Tibial artery (tissue), 4 donors: ENCODE measurements around the gene RASA3.
"Not testable (repeated sequence)": the region's sequence is repeated elsewhere in the genome, so short reads cannot be mapped to it uniquely, and the experiment has no call there.

Source experiments
- DNase-seq, 2 donors: peaks; one replicate each; pipeline ENCODE4 v3.0.0-alpha.2; 2019
- H3K27ac ChIP-seq, 2 donors: fragments of 200-600 bp; sonication (generic) in 1 of 2; 1 replicate in 1 of 2; 2 replicates in 1 of 2; pipeline ENCODE4 v1.5.1; 2018 to 2019; ENCODE audit warnings: mild to moderate bottlenecking in 1 of 2
- H3K27me3 ChIP-seq, 2 donors: fragments of 200-600 bp; sonication (generic) in 1 of 2; one replicate each; pipeline versions ENCODE4 v1.5.1 to v1.6.0; 2016 to 2019
- H3K36me3 ChIP-seq, 3 donors: fragments of 200-600 bp; sonication (generic) in 2 of 3; one replicate each; pipeline ENCODE4 v1.5.1; 2016 to 2019; ENCODE audit warnings: mild to moderate bottlenecking in 2 of 3
- H3K4me1 ChIP-seq, 4 donors: fragments of 200-600 bp; sonication (generic) in 2 of 4; 1 replicate in 3 of 4; 2 replicates in 1 of 4; pipeline ENCODE4 v1.5.1; 2016 to 2019
- H3K4me3 ChIP-seq, 2 donors: fragments of 200-600 bp; sonication (generic) in 1 of 2; 1 replicate in 1 of 2; 2 replicates in 1 of 2; pipeline ENCODE4 v1.5.1; 2018 to 2019; ENCODE audit warnings: mild to moderate bottlenecking in 2 of 2
- H3K9me3 ChIP-seq, 3 donors: fragments of 200-600 bp; sonication (generic) in 1 of 3; one replicate each; pipeline ENCODE4 v1.5.1; 2016 to 2019
- intact Hi-C: fragments of 100-400 bp; cut with DNase I; formaldehyde crosslinking; loops from one replicate; pipeline ENCODE4 v1.15.0; 2023; ENCODE audit warnings: low total_unique reads
- TF ChIP-seq, protein P1 (sequence below), 2 experiments: fragments of 200-600 bp in 1 of 2; fragments of 450-650 bp in 1 of 2; IDR thresholded peaks; one replicate each; pipeline ENCODE4 v1.5.1; 2017 to 2019; ENCODE audit warnings: antibody characterized with exemption in 2 of 2, mild to moderate bottlenecking in 1 of 2, moderate library complexity in 1 of 2

Gene RASA3

DNA sequence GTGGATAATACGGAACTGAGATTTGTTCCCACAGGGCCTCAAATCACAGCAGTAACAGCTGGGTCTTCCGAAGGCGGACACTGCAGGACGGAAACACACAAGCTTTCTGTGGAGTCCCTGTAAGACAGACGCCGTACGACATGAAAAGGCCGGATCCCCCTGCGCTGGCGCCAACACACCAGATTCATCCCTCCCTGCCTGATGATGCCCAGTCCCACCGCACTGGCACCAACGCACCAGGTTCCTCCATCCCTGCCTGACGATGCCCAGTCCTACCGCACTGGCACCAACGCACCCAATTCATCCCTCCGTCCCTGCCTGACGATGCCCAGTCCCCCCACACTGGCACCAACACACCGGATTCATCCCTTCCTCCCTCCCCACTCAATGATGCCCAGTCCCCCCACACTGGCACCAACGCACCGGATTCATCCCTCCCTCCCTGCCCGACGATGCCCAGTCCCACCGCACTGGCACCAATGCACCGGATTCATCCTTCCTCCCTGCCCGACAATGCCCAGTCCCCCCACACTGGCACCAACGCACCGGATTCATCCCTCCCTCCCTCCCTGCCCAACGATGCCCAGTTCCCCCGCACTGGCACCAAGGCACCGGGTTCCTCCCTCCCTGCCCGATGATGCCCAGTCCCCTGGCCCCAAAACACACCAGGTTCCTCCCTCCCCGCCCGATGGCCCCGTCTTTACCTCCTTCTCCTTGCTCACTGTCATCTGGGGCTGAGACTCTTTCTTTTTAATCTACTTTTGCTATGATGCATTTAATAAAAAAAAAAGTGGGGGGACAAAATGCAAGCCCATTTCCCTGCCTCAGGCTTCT lies 55.1 kb downstream of the RASA3 start:
- peaks cover 0 to 18% (median 8%) of the 10 kb centered on the region in 3 donors for H3K36me3 ChIP-seq
- H3K27me3 ChIP-seq: no peaks in the 10 kb centered on the region
- H3K9me3 ChIP-seq: no peaks in the 10 kb centered on the region
- intact Hi-C loops: no loop called here
- no peak overlapping the region for H3K4me3 ChIP-seq
- TF ChIP-seq, protein P1, sequence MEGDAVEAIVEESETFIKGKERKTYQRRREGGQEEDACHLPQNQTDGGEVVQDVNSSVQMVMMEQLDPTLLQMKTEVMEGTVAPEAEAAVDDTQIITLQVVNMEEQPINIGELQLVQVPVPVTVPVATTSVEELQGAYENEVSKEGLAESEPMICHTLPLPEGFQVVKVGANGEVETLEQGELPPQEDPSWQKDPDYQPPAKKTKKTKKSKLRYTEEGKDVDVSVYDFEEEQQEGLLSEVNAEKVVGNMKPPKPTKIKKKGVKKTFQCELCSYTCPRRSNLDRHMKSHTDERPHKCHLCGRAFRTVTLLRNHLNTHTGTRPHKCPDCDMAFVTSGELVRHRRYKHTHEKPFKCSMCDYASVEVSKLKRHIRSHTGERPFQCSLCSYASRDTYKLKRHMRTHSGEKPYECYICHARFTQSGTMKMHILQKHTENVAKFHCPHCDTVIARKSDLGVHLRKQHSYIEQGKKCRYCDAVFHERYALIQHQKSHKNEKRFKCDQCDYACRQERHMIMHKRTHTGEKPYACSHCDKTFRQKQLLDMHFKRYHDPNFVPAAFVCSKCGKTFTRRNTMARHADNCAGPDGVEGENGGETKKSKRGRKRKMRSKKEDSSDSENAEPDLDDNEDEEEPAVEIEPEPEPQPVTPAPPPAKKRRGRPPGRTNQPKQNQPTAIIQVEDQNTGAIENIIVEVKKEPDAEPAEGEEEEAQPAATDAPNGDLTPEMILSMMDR (IDR thresholded peaks at IDR 0.05): no peak
- H3K4me1 ChIP-seq: peaks cover 0 to 11% (median 6%) of the 10 kb centered on the region in 4 donors
- peak in 1 of 2 donors; percentile 51 for DNase-seq
- H3K27ac ChIP-seq: no peak overlapping the region

DNA sequence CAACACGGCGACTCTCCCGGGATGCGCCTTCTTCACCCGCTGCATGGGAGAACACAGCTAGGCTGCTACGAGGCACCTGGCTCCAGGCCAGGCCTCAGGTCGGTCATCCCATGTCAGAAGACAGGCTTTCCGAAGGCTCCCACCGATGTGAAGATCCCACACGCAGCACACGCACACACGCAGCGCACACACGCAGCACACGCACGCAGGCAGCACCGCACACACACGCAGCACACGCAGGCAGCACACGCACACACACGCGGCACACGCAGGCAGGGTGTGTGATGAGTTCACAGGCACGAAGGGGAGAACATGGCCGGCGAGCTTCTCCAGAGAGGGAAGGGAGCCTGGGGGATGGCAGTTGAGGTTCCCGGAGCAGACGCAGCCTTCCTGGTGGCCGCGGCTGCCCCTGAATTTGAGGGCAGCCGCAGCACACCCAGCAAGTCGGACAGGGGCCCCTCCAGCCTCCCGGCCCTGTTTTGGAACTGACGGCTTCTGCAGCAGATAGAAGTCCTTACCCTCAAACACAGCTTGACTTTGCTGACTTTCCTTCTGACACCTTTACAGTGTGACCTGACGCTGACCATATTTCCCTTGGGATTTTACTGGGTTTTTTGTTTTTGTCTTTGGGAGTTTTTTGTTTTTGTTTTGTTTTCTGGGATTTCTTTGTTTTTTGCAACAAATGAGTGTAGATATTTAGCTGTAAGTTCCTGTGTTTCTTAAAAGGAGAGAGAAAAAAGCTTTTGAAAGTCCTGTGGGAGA lies 55.9 kb downstream of the RASA3 start:
- Histone ChIP-seq H3K9me3 (no peaks in the 10 kb centered on the region), H3K4me3 (no peak overlapping the region), H3K4me1 (peaks cover 0 to 11% (median 6%) of the 10 kb centered on the region in 4 donors), H3K27ac (no peak overlapping the region), H3K27me3 (no peaks in the 10 kb centered on the region), H3K36me3 (peaks cover 0 to 18% (median 9%) of the 10 kb centered on the region in 3 donors)
- TF ChIP-seq, protein P1 (IDR thresholded peaks at IDR 0.05): no peak
- intact Hi-C loops: no loop called here
- peak in 1 of 2 donors; percentile 62 for DNase-seq

DNA sequence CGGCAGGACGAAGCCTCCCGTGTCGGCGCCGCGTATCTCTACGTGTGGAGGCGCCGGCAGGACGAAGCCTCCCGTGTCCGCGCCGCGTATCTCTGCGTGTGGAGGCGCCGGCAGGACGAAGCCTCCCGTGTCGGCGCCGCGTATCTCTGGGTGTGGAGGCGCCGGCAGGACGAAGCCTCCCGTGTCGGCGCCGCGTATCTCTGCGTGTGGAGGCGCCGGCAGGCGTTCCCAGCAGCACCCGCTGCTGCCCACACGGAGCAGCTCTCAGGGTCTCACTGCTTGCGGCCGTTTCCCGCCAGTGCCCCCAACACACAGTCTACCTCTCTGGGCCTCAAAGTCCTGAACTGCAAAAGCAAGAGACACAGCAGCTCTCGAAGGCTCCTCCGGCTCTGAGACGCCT lies 56.6 kb downstream of the RASA3 start:
- H3K27me3 ChIP-seq, intact Hi-C loops, H3K4me3 ChIP-seq, H3K9me3 ChIP-seq, H3K27ac ChIP-seq: not testable (repeated sequence)
- Histone ChIP-seq H3K4me1 (peaks cover 0 to 11% (median 6%) of the 10 kb centered on the region in 4 donors), H3K36me3 (peaks cover 0 to 18% (median 16%) of the 10 kb centered on the region in 3 donors)
- DNase-seq: peak in 1 of 2 donors; percentile 40

DNA sequence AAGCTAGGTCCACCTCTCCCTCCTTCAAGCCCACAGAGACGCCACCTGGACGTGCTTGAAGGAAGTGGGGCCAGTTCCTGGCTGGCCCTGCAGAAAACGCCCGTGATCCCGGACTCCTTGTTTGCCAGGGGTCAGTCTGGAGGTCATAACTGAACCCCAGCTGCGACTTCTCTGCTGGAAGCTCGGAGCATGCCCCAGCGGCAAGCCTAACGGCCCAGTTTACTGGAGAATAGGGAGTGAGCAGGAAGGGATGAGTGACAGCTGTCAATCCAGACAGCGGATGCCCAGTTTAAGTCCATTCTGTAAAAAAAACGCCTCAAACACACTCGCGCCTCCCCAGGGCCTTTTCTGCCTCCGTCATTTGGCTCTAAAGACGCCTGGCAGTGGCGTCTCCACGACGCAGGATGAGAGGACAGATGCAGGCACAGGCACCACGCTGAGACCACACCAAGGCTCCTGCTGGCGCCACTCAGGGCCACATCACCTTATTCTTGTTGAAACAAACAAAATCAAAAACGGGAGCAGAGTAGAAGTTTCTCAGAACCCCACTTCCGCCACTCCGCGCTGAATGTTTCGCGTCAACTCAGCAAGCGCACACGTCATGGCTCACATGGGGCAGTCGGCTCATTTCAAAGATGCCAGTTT lies 57.6 kb downstream of the RASA3 start:
- intact Hi-C loops: no loop called here
- H3K4me1 ChIP-seq: peaks cover 0 to 11% (median 6%) of the 10 kb centered on the region in 4 donors

DNA sequence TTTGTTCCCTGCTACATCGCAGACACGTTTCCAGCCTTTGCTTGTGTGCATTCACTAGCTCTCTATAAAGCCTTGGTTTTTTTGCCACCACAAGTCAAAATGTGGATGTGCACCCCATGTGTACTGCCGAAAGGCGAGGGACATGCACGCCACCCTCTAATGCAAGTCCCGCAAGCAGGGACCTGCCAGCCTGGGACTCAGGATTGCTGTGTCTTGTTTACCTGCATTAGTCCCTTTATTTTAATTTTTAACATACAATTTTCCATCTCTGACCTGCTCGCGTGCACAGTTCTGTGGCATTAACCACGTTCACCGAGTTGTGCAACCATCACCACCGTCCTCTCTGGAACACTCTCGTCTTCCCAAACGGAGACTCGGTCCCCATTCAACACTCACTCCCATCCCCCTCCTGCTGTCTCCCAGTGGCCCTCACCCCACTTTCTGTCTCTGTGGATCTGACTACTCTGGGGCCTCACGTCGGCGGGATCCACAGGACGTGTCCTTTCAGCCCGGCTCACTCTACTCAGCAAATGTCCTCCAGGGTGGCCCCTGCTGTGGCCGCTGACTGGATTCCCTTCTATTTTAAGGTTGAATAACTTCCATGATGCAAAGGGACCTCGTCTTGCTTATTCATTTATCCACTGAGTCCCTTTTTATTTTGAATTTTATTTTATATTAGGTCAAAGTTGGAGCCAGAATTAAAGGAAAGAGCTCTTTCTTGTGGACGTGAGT lies 58.4 kb downstream of the RASA3 start:
- H3K4me1 ChIP-seq: peaks cover 0 to 11% (median 6%) of the 10 kb centered on the region in 4 donors
- H3K4me3 ChIP-seq: no peak overlapping the region
- peak in 1 of 2 donors; percentile 38 for DNase-seq
- intact Hi-C loops: no loop called here
- TF ChIP-seq, protein P1 (IDR thresholded peaks at IDR 0.05): no peak
- peaks cover 0 to 18% (median 16%) of the 10 kb centered on the region in 3 donors for H3K36me3 ChIP-seq
- H3K27ac ChIP-seq: no peak overlapping the region
- H3K9me3 ChIP-seq: no peaks in the 10 kb centered on the region
- no peaks in the 10 kb centered on the region for H3K27me3 ChIP-seq

More for the DNA sequence above, 57.6 kb downstream of the RASA3 start:
- Histone ChIP-seq H3K27ac (no peak overlapping the region), H3K36me3 (peaks cover 0 to 18% (median 16%) of the 10 kb centered on the region in 3 donors), H3K9me3 (no peaks in the 10 kb centered on the region), H3K27me3 (no peaks in the 10 kb centered on the region), H3K4me3 (no peak overlapping the region)
- peak in 1 of 2 donors; percentile 46 for DNase-seq
- TF ChIP-seq, protein P1 (IDR thresholded peaks at IDR 0.05): no peak
